ENCODE results near the gene TNRC18.
A peak's percentile ranks its signal among the peaks of the same experiment; 100 is the strongest.

The TNRC18 gene

DNA sequence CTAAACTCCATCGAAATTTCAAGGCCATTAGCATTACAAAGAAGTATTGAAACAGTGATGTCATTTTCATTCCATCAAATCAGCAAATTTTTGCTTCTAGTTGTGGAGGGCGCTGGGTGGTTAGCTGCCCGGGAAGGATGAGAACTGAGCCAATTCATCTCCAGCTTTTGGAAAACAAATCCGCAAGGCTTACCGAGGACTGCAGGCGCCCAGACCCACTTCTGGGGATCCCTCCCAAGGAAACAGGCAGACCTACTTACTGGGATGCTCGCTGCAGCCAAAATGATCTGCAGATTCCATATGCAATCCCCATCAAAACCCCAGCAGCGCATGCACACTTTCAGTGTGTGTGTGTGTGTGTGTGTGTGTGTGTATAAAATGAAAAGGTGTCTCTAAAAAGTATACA lies 19.2 kb downstream of the TNRC18 start:
- peaks cover 4% of the 10 kb centered on the region for H3K27me3 Mint-ChIP-seq
- no peak overlapping the region for H3K27ac Mint-ChIP-seq
- H3K4me3 Mint-ChIP-seq: no peak overlapping the region
- no peaks in the 10 kb centered on the region for H3K4me1 Mint-ChIP-seq
- peaks cover 1% of the 10 kb centered on the region for H3K36me3 Mint-ChIP-seq
- H3K9me3 Mint-ChIP-seq: no peaks in the 10 kb centered on the region

DNA sequence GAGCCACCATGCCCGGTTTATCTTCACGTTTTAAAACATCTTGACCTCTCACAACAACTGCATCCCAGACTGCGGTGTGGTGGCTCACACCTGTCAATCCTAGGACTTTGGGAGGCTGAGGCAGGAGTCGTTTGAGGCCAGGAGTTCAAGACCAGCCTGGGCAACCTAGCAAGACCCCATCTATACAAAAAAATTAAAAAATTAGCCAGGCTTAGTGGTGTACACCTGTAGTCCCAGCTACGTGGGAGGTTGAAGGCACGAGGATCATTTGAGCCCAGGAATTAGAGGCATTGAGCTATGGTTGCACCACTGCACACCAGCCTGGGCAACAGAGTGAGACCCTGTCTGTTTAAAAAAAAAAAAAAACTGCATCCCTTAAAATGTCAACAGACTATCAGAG lies 20.2 kb downstream of the TNRC18 start:
- no peaks in the 10 kb centered on the region for H3K9me3 Mint-ChIP-seq
- H3K36me3 Mint-ChIP-seq: peaks cover 1% of the 10 kb centered on the region
- no peak overlapping the region for H3K4me3 Mint-ChIP-seq
- H3K27ac Mint-ChIP-seq: no peak overlapping the region
- peaks cover 2% of the 10 kb centered on the region for H3K27me3 Mint-ChIP-seq
- no peaks in the 10 kb centered on the region for H3K4me1 Mint-ChIP-seq

DNA sequence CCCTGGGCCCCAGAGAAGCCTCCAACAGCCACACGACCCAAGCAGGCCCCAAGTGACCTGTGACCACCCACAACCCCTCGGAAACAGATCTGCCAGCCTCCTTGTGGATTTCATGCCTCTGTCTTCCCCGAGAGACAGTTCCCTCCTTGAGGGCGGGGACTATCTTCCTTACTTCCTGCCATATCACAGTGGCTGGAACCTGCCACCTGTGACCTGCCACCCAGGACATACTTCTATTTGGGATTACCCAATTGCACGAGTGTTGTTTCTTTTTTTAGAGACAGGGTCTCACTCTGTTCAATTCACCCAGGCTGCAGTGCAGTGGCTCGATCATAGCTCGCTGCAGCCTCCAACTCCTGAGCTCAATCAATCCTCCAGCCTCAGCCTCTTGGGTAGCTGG lies 25.9 kb downstream of the TNRC18 start:
- Mint-ChIP-seq H3K9me3 (no peaks in the 10 kb centered on the region), H3K27me3 (no peaks in the 10 kb centered on the region), H3K4me3 (peak overlapping the region; percentile 88), H3K4me1 (peaks cover 31% of the 10 kb centered on the region), H3K36me3 (peaks cover 5% of the 10 kb centered on the region), H3K27ac (peak overlapping the region; percentile 96)

DNA sequence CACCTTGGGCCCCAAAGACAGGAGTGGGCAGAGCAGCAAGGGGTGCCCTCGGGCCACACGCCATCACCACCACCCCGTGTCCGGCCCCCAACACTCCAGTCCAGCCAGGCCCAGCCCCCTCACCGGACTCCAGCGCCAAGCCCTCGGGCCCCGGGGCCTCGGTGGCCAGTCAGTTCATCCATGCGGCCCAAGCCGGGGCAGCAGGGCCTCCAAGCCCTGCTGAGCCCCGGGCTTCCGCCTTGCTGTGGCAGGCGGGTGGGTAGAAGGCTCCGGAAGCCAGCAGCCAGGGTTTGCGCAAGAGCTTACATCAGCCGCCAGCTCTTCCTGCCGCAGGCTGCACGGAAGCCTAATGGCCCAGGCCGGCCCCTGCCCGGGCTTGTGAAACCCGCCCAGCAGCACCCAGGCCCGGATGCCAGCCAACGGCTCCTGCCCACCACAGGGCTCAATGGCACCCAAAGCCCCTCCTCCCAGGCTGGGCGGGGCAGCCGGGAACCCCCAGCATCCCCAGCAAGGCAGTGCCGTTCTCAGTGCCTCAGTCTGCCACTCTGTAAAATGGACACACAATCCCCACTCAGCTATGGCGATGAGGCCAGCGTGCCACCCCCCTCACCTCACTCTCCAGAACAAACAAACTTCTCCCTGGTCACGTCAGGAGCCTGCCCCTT lies 26.5 kb downstream of the TNRC18 start:
- Mint-ChIP-seq H3K27me3 (no peaks in the 10 kb centered on the region), H3K4me1 (peaks cover 33% of the 10 kb centered on the region), H3K27ac (peak overlapping the region; percentile 96), H3K4me3 (peak overlapping the region; percentile 88), H3K36me3 (peaks cover 5% of the 10 kb centered on the region), H3K9me3 (no peaks in the 10 kb centered on the region)

DNA sequence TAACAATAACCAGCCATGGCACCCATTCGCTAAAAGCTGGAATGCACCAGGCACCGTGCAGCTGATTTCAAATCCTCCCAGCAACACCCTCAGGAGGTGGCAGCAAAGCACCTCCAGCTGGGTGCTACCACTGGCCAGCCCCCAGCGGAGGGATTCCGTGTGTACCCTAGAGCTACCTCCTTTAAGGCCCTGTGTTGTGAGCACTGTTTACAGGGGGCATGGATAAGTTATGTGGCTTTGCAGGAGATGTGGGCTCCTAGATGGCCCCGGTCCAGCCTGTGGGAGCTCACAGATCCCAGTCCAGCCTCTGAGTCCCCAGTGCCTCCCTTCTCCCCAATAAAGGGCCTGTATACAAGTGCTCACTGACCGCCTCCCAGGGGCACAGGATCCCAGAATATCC lies 27.1 kb downstream of the TNRC18 start:
- peak overlapping the region; percentile 88 for H3K4me3 Mint-ChIP-seq
- no peaks in the 10 kb centered on the region for H3K9me3 Mint-ChIP-seq
- H3K27ac Mint-ChIP-seq: peak overlapping the region; percentile 55
- peaks cover 33% of the 10 kb centered on the region for H3K4me1 Mint-ChIP-seq
- no peaks in the 10 kb centered on the region for H3K27me3 Mint-ChIP-seq
- H3K36me3 Mint-ChIP-seq: peaks cover 5% of the 10 kb centered on the region

DNA sequence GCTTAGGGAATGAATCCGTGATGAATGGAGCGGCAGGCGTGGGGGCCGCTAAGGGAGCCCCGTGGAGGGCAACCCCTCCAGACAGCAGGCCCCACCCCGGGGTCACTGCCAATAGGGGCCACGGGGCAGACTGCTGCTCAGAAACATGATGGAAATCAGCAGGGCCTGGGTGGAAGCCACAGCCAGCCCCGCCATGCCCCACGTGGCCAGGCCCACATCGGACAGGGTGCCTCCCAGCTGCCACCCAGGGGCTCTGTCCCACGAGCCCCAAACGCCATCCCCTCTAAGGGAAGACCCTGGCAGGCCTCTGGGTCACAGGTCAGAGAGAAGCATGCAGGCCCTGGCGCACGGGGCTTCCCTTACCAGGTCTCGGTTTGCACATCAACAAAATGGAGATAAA lies 28.4 kb downstream of the TNRC18 start:
- Mint-ChIP-seq H3K36me3 (peaks cover 7% of the 10 kb centered on the region), H3K27ac (no peak overlapping the region)

DNA sequence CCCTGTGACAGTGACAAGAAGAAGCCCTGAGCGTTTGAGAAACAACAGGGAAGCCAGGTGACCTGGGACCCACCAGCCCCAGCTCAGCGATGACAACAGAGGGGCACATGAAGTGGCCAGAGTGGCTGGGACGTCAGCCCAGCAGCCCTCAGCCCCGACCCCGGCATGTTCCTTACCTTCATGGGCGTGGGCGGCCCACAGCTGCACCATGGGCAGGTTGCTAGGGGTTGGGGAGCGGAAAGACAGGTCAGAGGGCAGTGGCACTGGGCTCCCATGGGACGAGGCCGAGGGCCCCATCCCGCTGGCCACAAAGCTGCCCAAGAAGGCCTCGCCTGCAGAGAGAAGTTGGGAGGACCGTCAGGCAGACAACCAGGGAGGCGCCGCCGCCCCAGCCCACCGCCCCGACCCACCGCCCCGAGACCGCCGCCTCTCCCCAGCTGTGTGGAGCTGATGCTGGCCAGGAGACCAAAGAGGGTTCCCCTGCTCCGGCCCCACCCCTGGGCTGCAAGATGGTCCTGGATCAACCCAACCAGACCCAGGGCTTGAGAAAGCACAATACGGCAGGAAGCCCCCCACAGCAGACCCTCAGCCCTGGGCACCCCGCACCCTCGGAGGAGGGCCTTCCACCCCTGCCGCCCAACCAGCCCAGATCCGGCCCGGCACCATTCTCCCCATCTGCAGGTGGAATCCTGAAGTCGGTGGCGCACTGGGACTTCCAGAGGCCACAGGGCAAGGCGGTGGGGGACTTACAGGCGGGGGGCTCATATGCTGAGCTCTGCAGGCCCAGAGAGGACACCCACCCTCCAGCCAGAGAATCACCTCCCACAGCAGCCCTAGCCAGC lies 29.1 kb downstream of the TNRC18 start:
- peaks cover 8% of the 10 kb centered on the region for H3K36me3 Mint-ChIP-seq
- H3K9me3 Mint-ChIP-seq: no peaks in the 10 kb centered on the region
- H3K4me1 Mint-ChIP-seq: peaks cover 33% of the 10 kb centered on the region
- no peaks in the 10 kb centered on the region for H3K27me3 Mint-ChIP-seq
- peak overlapping the region; percentile 85 for H3K27ac Mint-ChIP-seq
- H3K4me3 Mint-ChIP-seq: no peak overlapping the region

More for the DNA sequence above, 28.4 kb downstream of the TNRC18 start:
- H3K9me3 Mint-ChIP-seq: no peaks in the 10 kb centered on the region
- peak overlapping the region; percentile 88 for H3K4me3 Mint-ChIP-seq
- peaks cover 33% of the 10 kb centered on the region for H3K4me1 Mint-ChIP-seq
- no peaks in the 10 kb centered on the region for H3K27me3 Mint-ChIP-seq

DNA sequence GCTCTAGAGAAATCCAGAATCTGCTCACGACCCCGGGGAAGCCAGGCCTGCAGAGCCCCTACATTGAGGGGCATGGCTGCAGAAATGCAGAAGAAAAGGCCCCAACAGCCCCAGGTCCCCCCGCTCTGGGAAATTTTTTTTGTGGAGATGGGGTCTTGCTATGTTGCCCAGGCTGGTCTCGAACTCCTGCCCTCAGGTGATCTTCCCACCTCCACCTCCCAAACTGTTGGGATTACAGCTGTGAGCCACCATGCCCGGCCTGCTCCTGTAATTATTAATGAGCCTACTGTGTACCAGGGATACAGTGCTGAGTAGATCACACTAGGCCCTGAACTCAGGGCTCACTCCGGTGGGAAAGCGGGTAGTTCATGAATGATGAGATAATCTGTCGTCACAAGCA lies 29.9 kb downstream of the TNRC18 start:
- H3K4me1 Mint-ChIP-seq: peaks cover 33% of the 10 kb centered on the region
- H3K4me3 Mint-ChIP-seq: peak overlapping the region; percentile 64
- peak overlapping the region; percentile 85 for H3K27ac Mint-ChIP-seq
- peaks cover 10% of the 10 kb centered on the region for H3K36me3 Mint-ChIP-seq
- H3K9me3 Mint-ChIP-seq: no peaks in the 10 kb centered on the region
- H3K27me3 Mint-ChIP-seq: no peaks in the 10 kb centered on the region

DNA sequence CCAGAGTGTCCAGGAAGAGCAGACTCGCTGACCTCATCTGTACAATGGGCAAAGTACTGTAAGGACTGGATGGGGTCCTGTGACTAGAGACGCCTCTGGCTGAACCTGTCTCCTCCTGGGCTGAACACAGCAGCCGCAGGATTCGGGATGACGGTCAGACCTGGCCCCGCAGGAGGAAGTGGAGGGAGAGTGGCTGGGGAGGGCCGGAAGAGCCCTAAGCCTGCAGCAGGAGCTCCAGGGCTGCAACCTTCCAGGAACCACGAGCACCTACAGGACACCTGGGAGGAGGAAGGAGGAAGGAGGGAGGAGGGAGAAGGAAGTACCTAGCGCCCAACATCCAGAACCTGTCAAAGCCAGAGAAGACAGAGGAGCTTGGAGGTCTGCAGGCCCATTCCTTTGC lies 30.3 kb downstream of the TNRC18 start:
- H3K36me3 Mint-ChIP-seq: peaks cover 10% of the 10 kb centered on the region
- H3K4me1 Mint-ChIP-seq: peaks cover 33% of the 10 kb centered on the region
- no peaks in the 10 kb centered on the region for H3K27me3 Mint-ChIP-seq
- H3K9me3 Mint-ChIP-seq: no peaks in the 10 kb centered on the region
- no peak overlapping the region for H3K4me3 Mint-ChIP-seq
- H3K27ac Mint-ChIP-seq: no peak overlapping the region

DNA sequence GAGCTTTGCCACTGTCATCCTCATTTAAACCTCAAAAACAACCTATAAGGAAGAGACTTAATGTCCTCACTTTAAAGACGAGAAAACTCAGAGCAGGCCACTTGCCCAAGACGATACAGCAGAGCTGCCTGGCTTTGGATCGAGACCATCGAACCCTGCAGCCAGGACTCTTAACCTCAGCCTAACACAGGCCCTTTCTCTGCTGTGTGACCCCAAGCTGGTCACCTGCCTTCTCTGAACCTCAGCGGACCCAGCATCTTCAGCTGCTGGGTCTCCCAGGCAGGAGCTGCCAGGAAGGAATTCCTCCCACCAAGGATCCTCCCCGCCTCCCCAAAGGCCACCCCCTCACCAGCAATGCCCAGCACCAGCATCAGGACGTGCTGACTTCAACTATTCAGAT lies 32.7 kb downstream of the TNRC18 start:
- H3K36me3 Mint-ChIP-seq: peaks cover 14% of the 10 kb centered on the region
- peaks cover 25% of the 10 kb centered on the region for H3K4me1 Mint-ChIP-seq
- H3K9me3 Mint-ChIP-seq: no peaks in the 10 kb centered on the region
- H3K27me3 Mint-ChIP-seq: no peaks in the 10 kb centered on the region
- no peak overlapping the region for H3K27ac Mint-ChIP-seq
- no peak overlapping the region for H3K4me3 Mint-ChIP-seq

DNA sequence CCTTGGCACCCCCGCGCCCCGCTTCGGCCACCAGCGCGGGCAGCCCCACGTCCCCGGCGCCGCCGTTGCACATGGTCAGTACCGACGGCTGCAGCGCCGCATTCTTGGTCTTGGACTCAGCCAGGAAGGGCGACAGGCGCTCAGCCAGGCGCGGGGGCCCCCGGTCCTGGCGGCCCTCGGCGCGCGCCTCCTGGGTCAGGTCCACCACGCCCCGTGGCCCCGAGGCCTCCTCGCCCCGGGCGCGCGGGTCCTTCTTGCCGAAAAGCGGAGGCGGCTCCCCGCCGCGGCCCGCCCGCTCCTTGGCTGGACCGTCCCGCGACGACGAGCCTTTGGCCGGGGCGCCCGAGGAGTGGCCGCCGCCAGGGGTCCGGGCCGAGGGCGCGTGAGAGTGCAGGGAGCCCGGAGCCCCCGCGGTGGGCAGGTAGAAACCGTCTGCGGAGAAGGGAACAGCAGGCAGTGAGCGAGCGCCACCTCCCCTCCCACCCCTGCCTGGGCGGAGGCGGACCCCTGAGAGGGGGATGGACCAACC lies 34.7 kb downstream of the TNRC18 start:
- no peak overlapping the region for H3K27ac Mint-ChIP-seq
- no peak overlapping the region for H3K4me3 Mint-ChIP-seq
- H3K36me3 Mint-ChIP-seq: peaks cover 13% of the 10 kb centered on the region
- no peaks in the 10 kb centered on the region for H3K27me3 Mint-ChIP-seq
- H3K4me1 Mint-ChIP-seq: peaks cover 27% of the 10 kb centered on the region
- no peaks in the 10 kb centered on the region for H3K9me3 Mint-ChIP-seq

DNA sequence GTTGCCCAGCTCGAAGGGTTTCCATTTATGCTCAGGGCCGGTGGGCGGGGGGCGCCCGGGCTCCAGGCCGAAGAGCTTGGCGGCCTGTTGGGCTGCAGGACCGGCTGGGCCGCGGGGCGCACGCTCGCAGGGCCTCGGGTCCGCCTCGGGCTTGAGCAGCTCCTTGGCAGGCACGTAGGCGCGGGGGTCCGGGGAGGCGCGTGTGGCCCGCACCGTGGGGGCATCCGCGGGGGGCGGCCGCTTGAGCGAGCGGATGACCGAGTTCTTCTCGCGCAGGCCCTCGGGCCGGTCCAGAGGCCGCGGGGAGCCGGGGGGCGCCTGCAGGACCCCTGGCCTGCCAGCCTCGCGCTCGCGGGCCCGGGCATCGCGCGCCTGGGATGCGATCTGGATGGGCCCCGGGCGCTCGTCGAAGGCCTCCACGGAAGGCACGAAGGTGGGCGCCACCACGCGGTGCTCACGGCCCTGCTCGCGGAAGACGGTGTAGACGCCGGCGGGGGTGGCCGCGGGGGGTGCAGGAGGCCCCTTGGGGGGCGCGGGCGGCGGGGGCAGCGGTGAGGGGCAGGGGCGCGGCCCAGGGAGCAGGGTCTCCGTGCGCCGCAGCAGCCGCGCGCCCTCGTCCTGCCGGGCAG lies 35.2 kb downstream of the TNRC18 start:
- H3K36me3 Mint-ChIP-seq: peaks cover 11% of the 10 kb centered on the region
- no peaks in the 10 kb centered on the region for H3K27me3 Mint-ChIP-seq
- no peak overlapping the region for H3K27ac Mint-ChIP-seq
- H3K9me3 Mint-ChIP-seq: no peaks in the 10 kb centered on the region
- no peak overlapping the region for H3K4me3 Mint-ChIP-seq
- H3K4me1 Mint-ChIP-seq: peaks cover 25% of the 10 kb centered on the region

DNA sequence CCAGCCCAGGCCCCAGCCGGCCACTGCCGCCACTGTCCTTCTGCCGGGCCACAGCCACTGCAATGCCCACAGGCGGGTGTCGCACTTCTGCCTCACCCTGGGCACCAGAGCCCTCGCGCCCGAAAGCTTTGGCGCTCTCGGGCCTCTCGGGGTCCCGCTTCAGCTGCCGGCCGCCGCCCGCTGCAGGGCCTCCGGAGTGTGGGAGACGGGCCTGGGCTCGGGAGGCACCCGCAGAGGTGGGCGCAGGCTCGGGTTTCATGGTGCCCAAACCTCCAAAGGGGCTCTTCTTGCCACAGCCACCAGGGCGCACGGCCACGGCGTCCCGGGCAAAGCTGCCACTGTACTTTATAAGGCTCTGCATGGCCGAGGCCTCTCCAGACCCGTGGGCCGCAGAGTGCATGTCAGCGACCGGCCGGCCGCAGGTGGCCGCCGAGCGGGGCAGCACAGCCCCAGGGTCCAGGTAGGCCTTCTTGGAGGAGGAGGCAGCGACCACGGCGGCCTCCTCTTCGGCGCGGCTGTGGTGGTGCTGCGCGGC lies 35.9 kb downstream of the TNRC18 start:
- Mint-ChIP-seq H3K4me1 (peaks cover 25% of the 10 kb centered on the region), H3K36me3 (peaks cover 9% of the 10 kb centered on the region), H3K27me3 (no peaks in the 10 kb centered on the region), H3K9me3 (no peaks in the 10 kb centered on the region), H3K27ac (no peak overlapping the region), H3K4me3 (no peak overlapping the region)

DNA sequence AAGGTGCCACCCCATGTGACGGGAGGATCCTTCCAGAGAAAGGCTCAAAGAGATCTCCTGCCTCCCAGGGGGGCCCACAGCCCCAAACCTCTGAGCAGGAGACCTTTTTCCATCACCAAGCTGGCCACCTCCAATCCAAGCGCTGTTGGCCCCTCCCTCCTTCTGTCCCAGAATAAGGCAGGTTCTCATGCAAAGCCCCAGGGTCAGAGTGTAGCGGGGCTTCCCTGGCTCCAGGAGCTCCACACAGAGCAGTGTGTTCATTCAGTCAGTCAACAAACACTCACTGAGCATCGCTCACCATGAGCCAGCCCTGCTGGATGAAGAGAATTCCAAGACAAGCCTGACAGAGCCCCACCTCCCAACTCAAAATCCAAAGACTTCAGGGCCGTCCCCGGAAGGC lies 39.0 kb downstream of the TNRC18 start:
- Mint-ChIP-seq H3K27me3 (no peaks in the 10 kb centered on the region), H3K9me3 (no peaks in the 10 kb centered on the region), H3K27ac (no peak overlapping the region), H3K4me3 (no peak overlapping the region), H3K36me3 (peaks cover 7% of the 10 kb centered on the region), H3K4me1 (peaks cover 30% of the 10 kb centered on the region)

DNA sequence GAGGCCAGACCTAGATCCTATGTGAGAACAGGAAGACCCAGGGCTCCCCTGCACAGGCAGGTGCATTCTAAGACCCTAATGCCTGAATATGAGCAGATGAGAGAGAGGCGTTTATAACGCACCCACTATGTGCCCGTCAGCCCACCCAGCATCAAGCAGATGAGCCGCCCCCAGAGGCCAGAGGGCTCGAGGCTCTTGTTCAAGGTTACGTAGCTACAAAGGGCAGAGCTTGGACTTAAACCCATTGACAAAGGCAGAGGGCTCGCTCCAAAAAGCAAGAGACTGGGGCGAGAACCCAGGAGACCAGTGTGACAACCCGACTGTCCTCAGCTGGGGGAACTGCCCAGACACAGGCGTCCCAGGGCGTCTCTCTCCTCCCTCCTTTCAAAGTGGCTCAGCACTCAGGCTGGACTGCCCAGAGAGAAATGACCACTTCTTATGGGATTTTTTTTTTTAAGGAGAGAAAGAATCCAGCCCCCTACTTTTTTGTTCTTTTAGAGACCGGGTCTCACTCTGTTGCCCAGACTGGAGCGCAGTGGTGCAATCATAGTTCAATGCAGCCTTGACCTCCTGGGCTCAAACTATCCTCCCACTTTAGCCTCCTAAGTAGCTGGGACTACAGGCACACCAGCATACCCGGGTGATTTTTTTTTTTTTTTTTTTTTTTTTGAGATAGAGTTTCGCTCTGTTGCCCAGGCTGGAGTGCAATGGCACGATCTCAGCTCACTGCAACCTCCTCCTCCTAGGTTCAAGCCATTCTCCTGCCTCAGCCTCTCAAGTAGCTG lies 40.1 kb downstream of the TNRC18 start:
- Mint-ChIP-seq H3K27me3 (no peaks in the 10 kb centered on the region), H3K4me1 (peaks cover 30% of the 10 kb centered on the region), H3K4me3 (peak overlapping the region; percentile 11), H3K9me3 (no peaks in the 10 kb centered on the region), H3K36me3 (peaks cover 4% of the 10 kb centered on the region), H3K27ac (no peak overlapping the region)

Measured in activated naive CD4-positive, alpha-beta T cell treated with anti-CD3 and anti-CD28 coated beads, Interleukin-2, amount 50 U/mL, for 24 hours (primary cell).